ENCODE results near the gene UCP2. TPM values are rescaled to one million over a fixed set of nuclear protein-coding genes. Genes with fewer than 3 reads are reported as not detected.

The UCP2 gene
- total and polyA plus RNA-seq, 3 donors from 2014 or later = 20.6 to 52.3 (median 40.8) TPM

DNA sequence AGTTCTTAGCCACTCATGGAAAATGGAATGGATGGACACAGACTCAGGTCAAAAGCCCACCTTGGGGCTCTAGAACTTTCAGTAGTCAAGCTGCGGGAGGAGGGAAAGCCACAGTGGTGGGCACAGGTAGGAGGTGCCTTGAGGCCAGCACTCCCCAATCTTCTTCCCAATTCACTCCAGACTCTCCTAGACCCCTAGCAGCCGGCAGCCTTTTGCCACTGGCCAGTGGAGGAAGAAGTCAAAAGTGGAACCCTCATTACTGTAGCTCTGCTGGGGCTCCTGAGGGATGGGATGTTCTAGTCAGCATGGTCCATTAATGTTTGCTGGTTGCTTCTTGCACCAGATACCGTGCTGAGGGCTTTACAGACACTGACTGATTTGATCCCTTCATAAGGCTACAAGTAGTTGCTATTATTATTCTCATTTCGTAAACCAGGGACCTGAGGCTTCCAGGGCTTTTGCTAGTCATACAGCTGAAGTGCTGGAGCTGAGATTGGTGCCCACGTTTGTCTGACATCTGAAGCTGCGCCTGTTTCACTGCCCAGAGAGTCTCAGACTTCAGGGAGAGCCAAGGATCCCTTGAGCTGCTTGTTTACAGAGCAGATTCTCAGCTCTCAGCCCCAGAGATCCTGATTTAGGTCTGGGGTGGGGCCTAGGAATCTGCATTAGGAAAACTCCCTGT, 25.2 kb upstream of the UCP2 start:
- H3K4me1 ChIP-seq = no peaks in the 10 kb centered on the region
- no peaks in the 10 kb centered on the region for H3K9me3 ChIP-seq
- H3K4me3 ChIP-seq = no peak overlapping the region
- TF ChIP-seq POLR2A (IDR thresholded peaks at IDR 0.05) (no peak), CTCF (IDR thresholded peaks at IDR 0.05) (no peak)
- H3K27me3 ChIP-seq = no peaks in the 10 kb centered on the region
- no peak for DNase-seq
- intact Hi-C loops (cut with DNase I; ENCODE audit: low total_unique reads) = no loop called here
- no peak overlapping the region for H3K27ac ChIP-seq
- WGBS, 2 donors = 91 to 95% methylated on average over 6 of the region's 6 CpGs
- no peaks in the 10 kb centered on the region for H3K36me3 ChIP-seq (ENCODE audit: low read depth, missing control alignments)

DNA sequence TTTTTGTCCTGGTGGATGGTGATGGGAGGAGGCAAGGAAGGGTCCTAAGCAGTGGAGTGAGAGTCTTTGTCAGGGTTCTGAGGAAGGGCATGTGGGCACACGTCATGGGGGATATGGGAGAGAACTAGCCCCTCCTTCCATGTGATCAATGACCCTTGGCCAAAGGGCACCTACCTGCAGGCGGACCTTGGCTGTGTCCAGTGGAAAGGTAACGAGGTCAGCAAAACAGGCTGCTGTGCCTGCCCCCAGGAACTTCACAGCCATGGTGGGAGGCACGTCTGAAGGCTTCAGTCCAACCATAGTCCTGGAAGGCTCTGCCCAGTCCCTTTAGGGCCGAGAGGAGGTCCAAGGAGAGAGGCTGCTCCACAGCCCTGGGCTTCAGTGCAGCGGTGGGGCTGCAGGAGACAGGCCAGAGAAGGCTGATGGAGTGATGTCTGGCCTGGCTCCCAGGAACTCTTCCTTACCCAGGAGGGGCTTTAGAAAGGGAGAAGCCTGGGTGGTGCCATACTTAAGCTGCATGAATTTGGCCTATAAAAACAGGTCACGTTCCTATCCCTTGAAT, 24.2 kb upstream of the UCP2 start:
- Histone ChIP-seq H3K4me1 (no peaks in the 10 kb centered on the region), H3K4me3 (no peak overlapping the region), H3K27ac (no peak overlapping the region), H3K27me3 (no peaks in the 10 kb centered on the region), H3K9me3 (no peaks in the 10 kb centered on the region), H3K36me3 (ENCODE audit: low read depth, missing control alignments) (no peaks in the 10 kb centered on the region)
- intact Hi-C loops (cut with DNase I; ENCODE audit: low total_unique reads) = no loop called here
- TF ChIP-seq POLR2A (IDR thresholded peaks at IDR 0.05) (no peak), CTCF (IDR thresholded peaks at IDR 0.05) (no peak)
- 88 to 91% methylated on average over 7 of the region's 7 CpGs for WGBS, 2 donors
- no peak for DNase-seq

- no peaks in the 10 kb centered on the region for H3K27me3 ChIP-seq
- TF ChIP-seq POLR2A (IDR thresholded peaks at IDR 0.05) (no peak), CTCF (IDR thresholded peaks at IDR 0.05) (no peak)
- H3K27ac ChIP-seq = no peak overlapping the region
- H3K36me3 ChIP-seq (ENCODE audit: low read depth, missing control alignments) = no peaks in the 10 kb centered on the region
- H3K9me3 ChIP-seq = no peaks in the 10 kb centered on the region
- no peaks in the 10 kb centered on the region for H3K4me1 ChIP-seq
- no peak overlapping the region for H3K4me3 ChIP-seq
- WGBS, 2 donors = 95 to 98% methylated on average over 17 to 29 of the region's 29 CpGs
- no peak for DNase-seq
- intact Hi-C loops (cut with DNase I; ENCODE audit: low total_unique reads) = no loop called here
Observed at GRCh38 chr11:74005721-74006517, 23.3 kb upstream of the UCP2 start.

GRCh38 chr11:74004759-74005615, 22.3 kb upstream of the UCP2 start:
- H3K36me3 ChIP-seq (ENCODE audit: low read depth, missing control alignments) = no peaks in the 10 kb centered on the region
- 81 to 86% methylated on average over 11 of the region's 11 CpGs for WGBS, 2 donors
- intact Hi-C loops (cut with DNase I; ENCODE audit: low total_unique reads) = no loop called here
- no peak overlapping the region for H3K4me3 ChIP-seq
- H3K27me3 ChIP-seq = no peaks in the 10 kb centered on the region
- DNase-seq = no peak
- no peak overlapping the region for H3K27ac ChIP-seq
- H3K9me3 ChIP-seq = no peaks in the 10 kb centered on the region
- no peaks in the 10 kb centered on the region for H3K4me1 ChIP-seq
- TF ChIP-seq POLR2A (IDR thresholded peaks at IDR 0.05) (no peak), CTCF (IDR thresholded peaks at IDR 0.05) (no peak)
